SU-DHL-6 (cell line): ENCODE data around the gene MRPS27.

Source experiments
- H2AFZ ChIP-seq: fragments of 200-600 bp; sonication (generic); 2 replicates; pipeline ENCODE4 v1.6.1; 2014; ENCODE audit warnings: low read depth, mild to moderate bottlenecking, moderate library complexity, mixed read lengths, antibody characterized with exemption, low read length; ENCODE audit not compliant: severe bottlenecking
- H3F3A ChIP-seq: fragments of 200-600 bp; shearing (Covaris generic); 2 replicates; pipeline ENCODE4 v1.6.0; 2016; ENCODE audit warnings: antibody characterized with exemption, mild to moderate bottlenecking; ENCODE audit not compliant: insufficient read depth
- H3K27ac ChIP-seq: fragments of 200-600 bp; sonication (generic); 2 replicates; pipeline ENCODE4 v1.5.1; 2016; ENCODE audit warnings: low read depth, mild to moderate bottlenecking, low read length, moderate library complexity, mixed read lengths
- H3K27me3 ChIP-seq: fragments of 200-600 bp; sonication (generic), shearing (Covaris generic); 2 replicates; pipeline ENCODE4 v1.6.0; 2014; ENCODE audit warnings: mild to moderate bottlenecking, low read length
- H3K36me3 ChIP-seq: fragments of 200-600 bp; sonication (generic); 2 replicates; pipeline ENCODE4 v1.6.1; 2014; ENCODE audit warnings: mild to moderate bottlenecking, low read length, mixed read lengths
- H3K4me2 ChIP-seq: fragments of 300-600, 200-600 bp; shearing (Covaris generic), sonication (generic); 2 replicates; pipeline ENCODE4 v1.6.0; 2014; ENCODE audit warnings: low read length, low read depth, mild to moderate bottlenecking; ENCODE audit not compliant: poor library complexity, severe bottlenecking
- H3K4me3 ChIP-seq: fragments of 200-600 bp; sonication (generic); 2 replicates; pipeline ENCODE4 v1.5.1; 2014; ENCODE audit warnings: antibody characterized with exemption, low read length, mild to moderate bottlenecking, mixed read lengths; ENCODE audit not compliant: insufficient read depth, poor library complexity, severe bottlenecking
- H3K79me2 ChIP-seq: fragments of 200-600 bp; sonication (generic); 2 replicates; pipeline ENCODE4 v1.6.1; 2014; ENCODE audit warnings: mild to moderate bottlenecking, low read length, moderate library complexity; ENCODE audit not compliant: insufficient read depth
- H3K9ac ChIP-seq: fragments of 200-600 bp; sonication (generic); 2 replicates; pipeline ENCODE4 v1.7.0; 2014; ENCODE audit warnings: mild to moderate bottlenecking, low read length
- H3K9me2 ChIP-seq: fragments of 200-600 bp; sonication (generic); replicated peaks from 2 replicates; pipeline ENCODE4 v1.6.1; 2014; ENCODE audit warnings: low read length; ENCODE audit not compliant: insufficient read depth
- H3K9me3 ChIP-seq: fragments of 200-600 bp; sonication (generic); 2 replicates; pipeline ENCODE4 v1.6.1; 2014; ENCODE audit warnings: low read length, mixed read lengths; ENCODE audit not compliant: insufficient read depth
- H4K20me1 ChIP-seq: fragments of 200-600 bp; sonication (generic); 2 replicates; pipeline ENCODE4 v1.6.1; 2014; ENCODE audit warnings: low read depth, mild to moderate bottlenecking, antibody characterized with exemption, low read length, moderate library complexity, mixed read lengths
- CTCF ChIP-seq: fragments of 200-600 bp; sonication (generic); IDR thresholded peaks from one replicate; pipeline ENCODE4 v1.5.1; 2017; ENCODE audit warnings: antibody characterized with exemption, mild to moderate bottlenecking, low read length, moderate library complexity; ENCODE audit not compliant: insufficient read depth, poor library complexity, severe bottlenecking
- EZH2phosphoT487 ChIP-seq: fragments of 200-600 bp; sonication (generic), shearing (Covaris generic); conservative IDR thresholded peaks from 2 replicates; pipeline ENCODE4 v1.6.1; 2018; ENCODE audit warnings: mild to moderate bottlenecking, antibody characterized with exemption, low read length, moderate library complexity, mixed read lengths

MRPS27 gene

GRCh38 chr5:72291601-72292000 lies 28.4 kb downstream of the MRPS27 start:
- Histone ChIP-seq H3K27me3 (no peaks in the 10 kb centered on the region), H3K36me3 (peaks cover 10% of the 10 kb centered on the region), H3K4me3 (peak overlapping the region; percentile 36), H3K79me2 (peaks cover 63% of the 10 kb centered on the region), H2AFZ (no peak overlapping the region), H3K9ac (peak overlapping the region; percentile 48), H3K9me3 (no peaks in the 10 kb centered on the region), H3K9me2 (no peaks in the 10 kb centered on the region), H3F3A (peaks cover 64% of the 10 kb centered on the region), H3K27ac (peak overlapping the region; percentile 97), H3K4me2 (peak overlapping the region; percentile 100), H4K20me1 (no peaks in the 10 kb centered on the region)
- TF ChIP-seq EZH2phosphoT487: no peak
- TF ChIP-seq CTCF: no peak

- Histone ChIP-seq H4K20me1 (no peaks in the 10 kb centered on the region), H3K79me2 (peaks cover 53% of the 10 kb centered on the region), H3K4me2 (peak overlapping the region; percentile 100), H3K9me2 (no peaks in the 10 kb centered on the region), H3K4me3 (peak overlapping the region; percentile 36), H3F3A (peaks cover 56% of the 10 kb centered on the region), H3K27ac (peak overlapping the region; percentile 97), H3K36me3 (peaks cover 17% of the 10 kb centered on the region), H3K9me3 (no peaks in the 10 kb centered on the region), H2AFZ (no peak overlapping the region), H3K9ac (peak overlapping the region; percentile 48), H3K27me3 (no peaks in the 10 kb centered on the region)
- TF ChIP-seq EZH2phosphoT487 (no peak), CTCF (no peak)
These were observed 29.5 kb downstream of the MRPS27 start for GRCh38 chr5:72290356-72291133.

GRCh38 chr5:72288924-72289323 lies 31.1 kb downstream of the MRPS27 start:
- H3F3A ChIP-seq: peaks cover 40% of the 10 kb centered on the region
- no peaks in the 10 kb centered on the region for H4K20me1 ChIP-seq
- H3K27me3 ChIP-seq: no peaks in the 10 kb centered on the region
- H3K9ac ChIP-seq: no peak overlapping the region
- H3K79me2 ChIP-seq: peaks cover 37% of the 10 kb centered on the region
- H3K27ac ChIP-seq: 0 out of 2 replicates have a peak overlapping the region, but pooled peaks have one; percentile 13
- no peak overlapping the region for H2AFZ ChIP-seq
- peaks cover 18% of the 10 kb centered on the region for H3K36me3 ChIP-seq
- no peak overlapping the region for H3K4me2 ChIP-seq
- TF ChIP-seq EZH2phosphoT487: no peak
- TF ChIP-seq CTCF: no peak
- no peaks in the 10 kb centered on the region for H3K9me3 ChIP-seq
- H3K4me3 ChIP-seq: no peak overlapping the region
- no peaks in the 10 kb centered on the region for H3K9me2 ChIP-seq
